ENCODE results near the gene PCSK5.
"Not testable (repeated sequence)": the region's sequence is repeated elsewhere in the genome, so short reads cannot be mapped to it uniquely, and the experiment has no call there.

Gene PCSK5

GRCh38 chr9:76027861-76028260, 137.4 kb downstream of the PCSK5 start:
- DNase-seq (ENCODE audit: low read depth, low spot score): no peak
- H3K4me3 ChIP-seq (ENCODE audit: low read length): peak overlapping the region; percentile 15

- H3K4me3 ChIP-seq (ENCODE audit: low read length): no peak overlapping the region
- no peak for DNase-seq (ENCODE audit: low read depth, low spot score)
These were observed 141.7 kb downstream of the PCSK5 start for GRCh38 chr9:76032038-76032796.

DNA sequence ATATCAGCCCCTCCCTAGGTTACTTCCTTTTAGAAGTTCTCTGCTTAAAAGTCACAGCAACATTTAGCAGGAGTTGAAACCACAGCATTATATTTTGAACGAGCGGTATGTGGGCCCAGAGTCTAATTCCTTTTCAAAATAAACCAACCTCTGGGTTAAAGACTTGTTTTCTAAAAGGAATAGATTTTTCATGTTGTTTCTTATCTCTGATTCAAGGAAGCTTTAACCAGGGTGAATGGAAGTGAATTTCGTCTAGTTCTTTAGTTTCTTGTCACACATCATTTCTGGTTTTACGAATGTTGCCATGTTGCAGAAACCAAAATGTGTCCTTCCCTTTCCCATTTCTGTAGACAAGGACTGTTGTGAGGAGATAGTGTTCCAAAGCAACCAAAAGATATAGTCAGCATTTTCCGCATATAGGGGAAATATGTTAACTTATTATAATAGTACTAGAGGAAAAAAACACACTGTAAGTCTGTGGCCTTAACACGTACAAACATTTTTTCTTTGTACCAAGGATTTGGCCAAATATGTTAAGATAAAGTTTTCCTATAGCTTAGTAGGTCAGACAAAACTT, 142.4 kb downstream of the PCSK5 start:
- no peak overlapping the region for H3K4me3 ChIP-seq (ENCODE audit: low read length)
- no peak for DNase-seq (ENCODE audit: low read depth, low spot score)

DNA sequence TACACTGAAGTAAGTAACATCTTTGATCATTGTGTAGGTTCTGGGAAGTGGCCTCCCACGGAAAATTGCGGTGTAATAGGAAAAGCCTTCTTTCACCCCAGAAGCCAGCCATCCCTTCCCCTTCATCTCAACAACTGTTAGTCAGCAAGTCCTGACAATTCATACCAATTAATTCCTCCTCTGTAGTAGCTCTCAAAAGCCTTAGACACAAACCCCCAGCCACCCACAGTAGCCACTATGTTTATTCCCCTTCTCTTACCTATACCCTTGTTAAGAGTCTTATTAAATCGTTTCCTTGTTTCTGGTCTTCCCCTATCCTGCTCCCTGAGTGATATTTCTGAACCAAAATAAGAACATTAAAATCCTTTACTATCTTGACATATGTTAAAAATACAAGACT, 143.6 kb downstream of the PCSK5 start:
- H3K4me3 ChIP-seq (ENCODE audit: low read length): no peak overlapping the region
- no peak for DNase-seq (ENCODE audit: low read depth, low spot score)

DNA sequence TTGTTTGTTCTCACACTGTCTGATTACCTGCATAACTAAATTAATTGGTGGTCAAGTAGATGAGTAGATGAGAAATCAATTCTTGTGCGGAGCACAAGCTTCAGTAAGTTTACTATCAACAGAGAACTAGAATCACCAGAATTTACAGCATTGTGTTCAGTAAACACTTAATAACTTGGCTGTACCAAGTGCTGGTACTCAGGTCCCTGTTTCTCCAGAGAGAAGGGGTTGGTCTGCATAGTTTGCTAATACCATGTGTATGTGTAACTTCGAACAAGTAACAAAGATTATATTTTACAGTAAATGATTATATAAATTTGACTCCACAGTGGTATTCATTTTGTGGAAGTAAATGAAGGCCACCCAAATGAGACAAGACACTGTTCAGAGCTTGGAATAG, 146.3 kb downstream of the PCSK5 start:
- no peak overlapping the region for H3K4me3 ChIP-seq (ENCODE audit: low read length)
- no peak for DNase-seq (ENCODE audit: low read depth, low spot score)

GRCh38 chr9:76037587-76038225, 147.2 kb downstream of the PCSK5 start:
- DNase-seq (ENCODE audit: low read depth, low spot score): no peak
- no peak overlapping the region for H3K4me3 ChIP-seq (ENCODE audit: low read length)

DNA sequence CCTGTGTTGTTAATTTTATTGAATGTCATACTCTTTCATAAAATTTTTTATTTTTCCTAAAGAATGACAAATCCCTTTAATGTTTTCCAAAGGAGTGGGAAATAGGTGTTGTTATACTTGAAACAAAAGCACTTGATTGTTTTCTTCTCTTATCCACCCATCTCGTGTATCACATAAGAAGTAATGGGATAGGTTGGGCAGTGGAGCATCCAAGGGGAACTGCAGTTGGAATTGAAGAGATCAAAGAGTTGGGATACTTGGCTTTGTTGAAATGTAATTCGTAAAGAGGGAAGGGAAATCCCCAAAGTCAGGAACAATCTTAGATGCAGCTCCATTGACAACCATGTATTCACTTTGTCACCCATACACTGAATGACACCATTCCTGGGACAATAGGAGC, 148.0 kb downstream of the PCSK5 start:
- DNase-seq (ENCODE audit: low read depth, low spot score): no peak
- H3K4me3 ChIP-seq (ENCODE audit: low read length): no peak overlapping the region

DNA sequence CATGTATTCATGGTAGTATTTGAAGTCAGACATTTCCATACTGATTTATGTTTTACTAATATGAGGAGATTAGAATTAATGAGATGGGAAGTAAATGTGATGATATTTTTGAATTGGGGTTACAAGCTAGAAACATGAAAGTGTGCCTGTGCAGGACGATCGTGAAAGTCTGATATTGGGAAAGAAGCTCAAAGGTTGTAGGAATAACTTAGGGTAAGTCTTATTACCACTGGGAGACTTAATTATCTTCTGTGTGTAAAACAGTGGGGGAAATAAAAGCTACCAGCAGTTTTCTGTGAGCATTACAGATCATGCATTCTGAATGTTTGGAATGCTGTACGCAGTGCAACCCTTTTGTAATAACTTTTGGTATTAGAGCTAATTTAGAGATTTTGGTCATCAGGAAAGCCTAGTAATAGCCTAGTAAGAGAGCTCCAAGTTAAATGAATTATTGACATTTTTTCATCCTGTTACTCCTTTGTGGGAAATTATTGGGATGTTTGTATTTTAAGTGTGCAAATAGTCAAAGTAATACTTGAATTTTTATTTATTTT, 153.9 kb downstream of the PCSK5 start:
- H3K4me3 ChIP-seq (ENCODE audit: low read length): no peak overlapping the region
- no peak for DNase-seq (ENCODE audit: low read depth, low spot score)

DNA sequence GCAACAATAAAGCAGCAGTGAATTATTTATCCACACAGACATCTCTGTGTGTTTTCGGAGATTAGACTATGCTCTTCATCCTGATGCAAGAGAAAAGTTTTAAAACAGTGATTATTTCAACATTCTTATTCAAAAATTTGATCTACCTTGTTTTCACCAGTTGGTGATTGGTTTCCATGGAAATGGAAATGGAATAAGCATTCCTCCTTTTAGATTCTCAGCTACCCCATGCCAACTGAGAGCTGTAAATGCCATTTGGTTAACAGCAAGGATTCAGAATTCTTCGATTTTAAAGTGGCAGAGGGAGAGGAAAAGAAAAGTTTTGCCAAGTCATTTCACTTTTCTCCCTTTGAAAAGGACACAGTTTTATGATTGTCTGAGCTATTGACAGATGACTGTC, 154.7 kb downstream of the PCSK5 start:
- DNase-seq (ENCODE audit: low read depth, low spot score): no peak
- no peak overlapping the region for H3K4me3 ChIP-seq (ENCODE audit: low read length)

DNA sequence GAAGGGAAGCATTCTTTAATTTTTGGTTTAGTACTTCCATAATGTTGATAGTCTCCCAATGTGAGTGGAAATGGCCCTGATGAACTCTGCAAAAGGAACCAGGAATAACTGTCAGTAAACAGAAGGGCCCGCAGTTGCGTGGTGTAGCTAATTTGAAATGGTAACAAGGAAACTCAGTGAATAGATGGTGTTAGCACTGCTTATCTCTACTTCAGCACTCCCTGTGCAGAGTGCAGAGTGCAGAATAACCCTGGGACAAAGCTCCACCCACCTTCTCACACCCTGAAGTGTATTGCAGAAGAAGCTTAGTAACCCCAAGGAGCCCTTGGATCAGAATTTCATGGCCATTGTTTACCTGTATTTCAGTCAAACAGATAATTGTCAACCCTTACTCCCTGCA, 158.9 kb downstream of the PCSK5 start:
- no peak overlapping the region for H3K4me3 ChIP-seq (ENCODE audit: low read length)
- DNase-seq (ENCODE audit: low read depth, low spot score): no peak

- no peak for DNase-seq (ENCODE audit: low read depth, low spot score)
- H3K4me3 ChIP-seq (ENCODE audit: low read length): no peak overlapping the region
These were observed 177.2 kb downstream of the PCSK5 start for GRCh38 chr9:76067696-76068095.

DNA sequence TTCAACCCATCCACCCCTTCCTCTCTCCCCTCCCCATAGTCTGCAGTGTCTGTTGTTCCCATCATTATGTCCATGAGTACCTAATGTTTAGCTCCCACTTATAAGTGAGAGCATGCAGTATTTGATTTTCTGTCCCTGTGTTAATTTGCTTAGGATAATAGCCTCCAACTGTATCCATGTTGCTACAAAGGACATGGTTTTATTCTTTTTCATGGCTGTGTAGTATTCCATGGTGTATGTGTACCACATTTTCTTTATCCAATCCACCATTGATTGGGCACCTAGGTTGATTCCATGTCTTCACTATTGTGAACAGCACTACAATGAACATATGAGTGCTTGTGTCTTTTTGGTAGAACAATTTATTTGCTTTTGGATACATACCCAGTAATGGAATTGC, 187.1 kb downstream of the PCSK5 start:
- H3K4me3 ChIP-seq (ENCODE audit: low read length): no peak overlapping the region
- no peak for DNase-seq (ENCODE audit: low read depth, low spot score)

DNA sequence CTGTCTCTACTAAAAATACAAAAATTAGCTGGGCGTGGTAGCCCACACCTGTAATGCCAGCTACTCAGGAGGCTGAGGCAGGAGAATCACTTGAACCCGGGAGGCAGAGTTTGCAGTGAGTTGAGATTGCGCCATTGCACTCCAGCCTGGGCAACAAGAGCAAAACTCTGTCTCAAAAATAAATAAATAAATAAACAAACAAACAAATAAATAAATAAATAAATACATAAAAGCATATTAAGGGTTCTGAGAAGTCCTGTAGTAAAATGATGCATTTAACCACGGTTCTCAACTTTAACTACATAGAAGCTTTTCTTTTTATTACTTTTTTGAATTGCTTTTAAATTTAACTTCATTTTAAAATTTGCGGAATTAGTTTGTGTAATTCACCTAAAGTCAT, 190.8 kb downstream of the PCSK5 start:
- not testable (repeated sequence) for H3K4me3 ChIP-seq (ENCODE audit: low read length); DNase-seq (ENCODE audit: low read depth, low spot score)

DNA sequence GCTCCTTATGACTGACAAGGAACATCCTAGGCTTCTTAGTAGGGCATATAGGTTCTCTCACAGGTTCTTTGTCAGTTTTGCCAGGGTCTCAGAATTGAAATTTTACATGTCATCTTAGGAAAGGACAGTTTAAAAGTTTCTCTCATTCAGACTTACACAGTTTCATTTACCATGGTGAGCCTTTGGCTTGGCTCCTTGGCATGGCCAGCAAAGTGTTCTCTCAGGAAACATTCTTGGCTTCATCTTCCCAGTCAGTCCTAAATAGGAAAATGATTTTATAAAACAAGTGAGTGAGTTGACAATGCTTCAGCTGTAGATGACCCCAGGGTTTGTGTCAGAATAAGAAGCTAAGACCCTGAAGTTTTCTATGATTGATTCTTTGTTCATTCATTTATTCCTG, 191.6 kb downstream of the PCSK5 start:
- no peak overlapping the region for H3K4me3 ChIP-seq (ENCODE audit: low read length)
- DNase-seq (ENCODE audit: low read depth, low spot score): no peak

GRCh38 chr9:76085596-76085995, 195.1 kb downstream of the PCSK5 start:
- DNase-seq (ENCODE audit: low read depth, low spot score): no peak
- H3K4me3 ChIP-seq (ENCODE audit: low read length): no peak overlapping the region

DNA sequence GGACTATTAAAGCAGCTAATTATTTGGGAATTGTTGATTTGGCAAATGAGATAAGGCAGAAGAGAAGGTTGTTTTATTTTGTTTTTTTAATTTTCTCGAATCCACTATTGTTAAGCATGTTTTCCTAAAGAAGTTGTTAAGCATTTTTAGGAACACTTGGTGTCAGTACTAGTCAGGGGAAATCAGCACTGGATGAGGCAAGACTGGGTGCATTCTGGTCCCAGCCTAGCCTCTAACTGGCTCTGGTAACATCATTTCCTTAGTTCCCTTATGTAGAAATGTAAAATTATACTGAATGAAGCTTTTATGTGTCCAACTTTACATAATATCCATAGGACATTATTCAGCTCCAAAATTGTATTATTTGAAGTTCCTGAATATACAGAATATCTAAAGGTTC, 196.1 kb downstream of the PCSK5 start:
- DNase-seq (ENCODE audit: low read depth, low spot score): no peak
- no peak overlapping the region for H3K4me3 ChIP-seq (ENCODE audit: low read length)

- DNase-seq (ENCODE audit: low read depth, low spot score): no peak
- no peak overlapping the region for H3K4me3 ChIP-seq (ENCODE audit: low read length)
These were observed 197.5 kb downstream of the PCSK5 start for GRCh38 chr9:76087976-76088375.

DNA sequence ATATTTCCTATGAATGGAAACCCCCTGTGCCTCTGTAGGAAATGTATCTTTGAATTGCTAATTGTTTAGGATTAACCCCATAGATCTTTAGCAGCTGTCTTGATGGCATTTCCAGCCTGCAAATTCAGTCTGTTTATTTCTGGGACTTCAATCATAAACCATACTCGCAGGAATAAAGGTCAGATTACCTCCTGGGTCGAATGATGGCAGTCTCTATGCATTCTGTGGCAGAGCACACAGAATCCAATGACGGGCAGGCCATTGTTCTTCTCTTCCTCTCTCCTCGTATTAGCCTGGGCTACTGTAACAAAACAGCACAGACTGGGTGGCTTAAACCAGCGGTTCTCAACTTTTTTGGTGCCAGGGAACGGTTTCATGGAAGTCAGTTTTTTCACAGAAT, 199.9 kb downstream of the PCSK5 start:
- H3K4me3 ChIP-seq (ENCODE audit: low read length): no peak overlapping the region

DNA sequence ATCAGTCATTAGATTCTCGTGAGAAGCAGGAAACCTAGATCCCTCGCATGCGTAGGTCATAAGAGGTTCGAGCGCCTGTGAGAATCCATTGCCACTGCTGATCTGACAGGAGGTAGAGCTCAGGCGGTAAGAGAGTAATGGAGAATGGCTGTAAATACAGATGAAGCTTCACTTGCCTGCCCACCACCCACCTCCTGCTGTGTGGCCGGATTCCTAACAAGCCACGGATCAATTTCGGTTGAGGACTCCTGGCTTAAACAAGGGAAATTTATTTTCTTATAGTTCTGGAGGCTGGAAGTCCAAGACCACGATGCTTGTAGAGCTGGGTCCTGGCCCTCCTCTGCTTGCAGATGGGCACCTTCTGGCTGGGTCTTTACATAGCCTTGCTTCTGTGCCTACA, 200.4 kb downstream of the PCSK5 start:
- H3K4me3 ChIP-seq (ENCODE audit: low read length): no peak overlapping the region
- no peak for DNase-seq (ENCODE audit: low read depth, low spot score)

More for the DNA sequence above, 199.9 kb downstream of the PCSK5 start:
- no peak for DNase-seq (ENCODE audit: low read depth, low spot score)

GRCh38 chr9:76092572-76092971, 202.1 kb downstream of the PCSK5 start:
- no peak overlapping the region for H3K4me3 ChIP-seq (ENCODE audit: low read length)
- DNase-seq (ENCODE audit: low read depth, low spot score): no peak

All from Jurkat, Clone E6-1 (cell line).